A673 (cell line): Measurements from ENCODE around the gene CCN5. TPM values are rescaled to one million over a fixed set of nuclear protein-coding genes. Genes with fewer than 3 reads are reported as not detected.

Experiments used
- BruUV-seq: library from RNA; stranded (reverse); fragments of 400-500 nt; replicated peaks from 2 replicates; lab custom pipeline; 2021; lab: Mats Ljungman, UMichigan
- CTCF ChIA-PET: fragments of 300-600 bp; sonication (Branson Sonifier 250); formaldehyde crosslinking; loops from one replicate; lab custom pipeline; 2022; ENCODE audit warnings: antibody characterized with exemption; lab: Charles Lee
- POLR2A ChIA-PET: fragments of 300-600 bp; sonication (Branson Sonifier 250); formaldehyde crosslinking; loops from one replicate; lab custom pipeline; 2022; ENCODE audit warnings: antibody characterized with exemption; ENCODE audit not compliant: low non-redundant PET; lab: Charles Lee
- DNase-seq: peaks from one replicate; pipeline ENCODE4 v3.0.0-alpha.2; 2015; ENCODE audit warnings: low spot score
- H3K27ac ChIP-seq: fragments of 200-600 bp; sonication (generic); 2 replicates; pipeline ENCODE4 v1.5.1; 2016; ENCODE audit warnings: mixed run types, low read depth, mild to moderate bottlenecking, mixed read lengths, antibody characterized with exemption, low read length; ENCODE audit not compliant: poor library complexity, severe bottlenecking
- H3K27me3 ChIP-seq: fragments of 200-600 bp; sonication (generic); replicated peaks from 2 replicates; pipeline ENCODE4 v1.6.1; 2017; ENCODE audit warnings: mixed run types, low read depth, mild to moderate bottlenecking, mixed read lengths, antibody characterized with exemption, low read length; ENCODE audit not compliant: insufficient read depth, poor library complexity
- H3K36me3 ChIP-seq: fragments of 200-600 bp; sonication (generic); 2 replicates; pipeline ENCODE4 v1.6.1; 2016; ENCODE audit warnings: mixed run types, mild to moderate bottlenecking, mixed read lengths, antibody characterized with exemption, low read length; ENCODE audit not compliant: insufficient read depth, poor library complexity, severe bottlenecking
- H3K4me1 ChIP-seq: fragments of 200-600 bp; sonication (generic); 2 replicates; pipeline ENCODE4 v1.6.1; 2017; ENCODE audit warnings: mixed run types, mild to moderate bottlenecking, mixed read lengths, antibody characterized with exemption, low read length; ENCODE audit not compliant: insufficient read depth, poor library complexity, severe bottlenecking
- H3K4me3 ChIP-seq: fragments of 200-600 bp; sonication (generic); 2 replicates; pipeline ENCODE4 v1.5.1; 2016; ENCODE audit warnings: low read depth, mixed run types, mild to moderate bottlenecking, mixed read lengths, low read length; ENCODE audit not compliant: poor library complexity, severe bottlenecking
- H3K9me3 ChIP-seq: fragments of 200-600 bp; sonication (generic); 2 replicates; pipeline ENCODE4 v1.6.1; 2016; ENCODE audit warnings: mixed run types, low read depth, mild to moderate bottlenecking, mixed read lengths, antibody characterized with exemption, low read length; ENCODE audit not compliant: poor library complexity, severe bottlenecking
- EZH2 ChIP-seq: fragments of 200-600 bp; sonication (generic); IDR thresholded peaks from 2 replicates; pipeline ENCODE4 v1.6.1; 2017; ENCODE audit warnings: borderline replicate concordance, low read depth, mild to moderate bottlenecking, mixed read lengths, antibody characterized with exemption, low read length; ENCODE audit not compliant: poor library complexity, severe bottlenecking
- intact Hi-C: fragments of 100-400 bp; cut with micrococcal nuclease; formaldehyde crosslinking; loops from one replicate; pipeline ENCODE4 v1.10.0; 2022; ENCODE audit not compliant: unreplicated experiment
- total RNA-seq: library from RNA; stranded (reverse); gene quantifications from 2 replicates; pipeline ENCODE4 v1.2.3, GENCODE V29; 2021
- TF ChIP-seq, protein P1 (sequence below): fragments of 300-800, 200-600 bp; sonication (generic); conservative IDR thresholded peaks from 2 replicates; pipeline ENCODE4 v1.5.1; 2017; ENCODE audit warnings: low read depth, mild to moderate bottlenecking, antibody characterized with exemption, low read length, moderate library complexity, mixed read lengths

The CCN5 gene
- total RNA-seq, 1 experiment from 2014 or later, result not detected

DNA sequence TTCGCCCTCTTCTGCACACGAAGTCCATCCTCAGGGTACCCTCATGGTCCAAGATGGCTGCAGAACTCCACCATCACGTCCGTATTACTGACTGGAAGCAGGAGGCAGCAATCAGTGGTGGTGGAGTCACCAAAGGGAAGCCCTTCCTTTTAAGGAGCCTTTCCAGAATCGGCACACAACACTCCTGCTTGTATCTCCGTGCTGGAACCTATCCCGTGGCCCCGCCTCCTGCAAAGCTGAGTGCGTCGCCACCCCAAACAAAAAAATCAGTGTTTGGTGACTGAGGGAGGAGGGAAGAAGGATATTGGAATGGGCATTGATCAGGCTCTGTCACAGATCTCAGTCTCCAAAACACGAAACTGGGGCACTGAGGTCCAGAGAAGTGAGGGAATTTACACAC is 5.8 kb upstream of the CCN5 start:
- Histone ChIP-seq H3K36me3 (no peaks in the 10 kb centered on the region), H3K9me3 (no peaks in the 10 kb centered on the region), H3K27ac (no peak overlapping the region), H3K4me3 (no peak overlapping the region), H3K27me3 (no peaks in the 10 kb centered on the region), H3K4me1 (peaks cover 1% of the 10 kb centered on the region)
- no peak for TF ChIP-seq EZH2
- TF ChIP-seq, protein P1, sequence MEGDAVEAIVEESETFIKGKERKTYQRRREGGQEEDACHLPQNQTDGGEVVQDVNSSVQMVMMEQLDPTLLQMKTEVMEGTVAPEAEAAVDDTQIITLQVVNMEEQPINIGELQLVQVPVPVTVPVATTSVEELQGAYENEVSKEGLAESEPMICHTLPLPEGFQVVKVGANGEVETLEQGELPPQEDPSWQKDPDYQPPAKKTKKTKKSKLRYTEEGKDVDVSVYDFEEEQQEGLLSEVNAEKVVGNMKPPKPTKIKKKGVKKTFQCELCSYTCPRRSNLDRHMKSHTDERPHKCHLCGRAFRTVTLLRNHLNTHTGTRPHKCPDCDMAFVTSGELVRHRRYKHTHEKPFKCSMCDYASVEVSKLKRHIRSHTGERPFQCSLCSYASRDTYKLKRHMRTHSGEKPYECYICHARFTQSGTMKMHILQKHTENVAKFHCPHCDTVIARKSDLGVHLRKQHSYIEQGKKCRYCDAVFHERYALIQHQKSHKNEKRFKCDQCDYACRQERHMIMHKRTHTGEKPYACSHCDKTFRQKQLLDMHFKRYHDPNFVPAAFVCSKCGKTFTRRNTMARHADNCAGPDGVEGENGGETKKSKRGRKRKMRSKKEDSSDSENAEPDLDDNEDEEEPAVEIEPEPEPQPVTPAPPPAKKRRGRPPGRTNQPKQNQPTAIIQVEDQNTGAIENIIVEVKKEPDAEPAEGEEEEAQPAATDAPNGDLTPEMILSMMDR, result no peak
- no TSS peak for BruUV-seq
- ChIA-PET CTCF (no interaction called here), POLR2A (no interaction called here)
- intact Hi-C loops, result no loop called here
- DNase-seq, result no peak

DNA sequence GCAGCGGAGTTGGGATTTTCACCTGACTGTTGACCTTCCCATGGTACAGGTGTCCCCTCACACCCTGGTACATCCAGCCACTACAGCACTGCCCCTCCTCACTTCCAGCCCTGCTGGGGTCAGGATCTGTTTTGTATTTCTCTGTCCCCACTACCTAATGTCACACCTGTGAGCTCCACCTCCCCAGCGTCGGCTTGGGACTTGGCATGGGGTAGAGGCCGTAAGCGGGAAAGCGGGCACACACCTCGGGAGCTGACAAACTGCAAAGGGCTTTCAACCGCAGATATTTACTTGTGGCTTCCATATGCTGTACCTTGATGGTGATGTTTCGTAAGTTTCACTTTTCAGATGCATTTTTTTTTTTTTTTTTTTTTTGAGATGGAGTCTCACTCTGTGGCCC is 5.4 kb upstream of the CCN5 start:
- no peaks in the 10 kb centered on the region for H3K36me3 ChIP-seq
- H3K9me3 ChIP-seq, result no peaks in the 10 kb centered on the region
- intact Hi-C loops, result no loop called here
- DNase-seq, result no peak
- TF ChIP-seq EZH2, result no peak
- TF ChIP-seq, protein P1, result no peak
- no peak overlapping the region for H3K4me3 ChIP-seq
- H3K27me3 ChIP-seq, result no peaks in the 10 kb centered on the region
- H3K4me1 ChIP-seq, result peaks cover 5% of the 10 kb centered on the region
- BruUV-seq, result no TSS peak
- ChIA-PET CTCF (no interaction called here), POLR2A (no interaction called here)
- no peak overlapping the region for H3K27ac ChIP-seq

DNA sequence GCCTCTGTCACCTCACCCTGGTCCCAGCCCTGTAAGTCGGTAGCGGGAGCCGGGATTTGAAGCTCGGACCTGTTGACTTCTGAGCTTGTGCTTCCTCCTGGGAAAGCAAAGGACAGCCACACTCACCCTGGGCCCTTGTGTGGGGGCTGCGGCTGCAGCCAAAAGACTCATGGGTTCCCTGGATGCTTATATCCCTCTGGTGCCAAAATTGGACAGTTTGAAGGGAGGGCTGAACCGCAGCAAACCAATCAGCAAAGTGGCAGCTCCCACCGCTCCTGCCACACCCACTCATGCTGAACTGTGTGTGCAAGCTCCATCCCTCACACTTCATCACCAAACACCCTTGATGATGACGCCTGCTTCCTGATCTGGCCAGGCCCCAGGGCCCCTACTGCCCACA is 3.9 kb upstream of the CCN5 start:
- ChIA-PET CTCF (no interaction called here), POLR2A (no interaction called here)
- BruUV-seq, result no TSS peak
- DNase-seq, result no peak
- no peaks in the 10 kb centered on the region for H3K27me3 ChIP-seq
- intact Hi-C loops, result no loop called here
- H3K4me3 ChIP-seq, result no peak overlapping the region
- TF ChIP-seq, protein P1, result no peak
- no peak for TF ChIP-seq EZH2
- no peaks in the 10 kb centered on the region for H3K9me3 ChIP-seq
- H3K27ac ChIP-seq, result no peak overlapping the region
- H3K36me3 ChIP-seq, result no peaks in the 10 kb centered on the region
- peaks cover 7% of the 10 kb centered on the region for H3K4me1 ChIP-seq
